ENCODE measurements around the gene KLHL29.

KLHL29 gene

DNA sequence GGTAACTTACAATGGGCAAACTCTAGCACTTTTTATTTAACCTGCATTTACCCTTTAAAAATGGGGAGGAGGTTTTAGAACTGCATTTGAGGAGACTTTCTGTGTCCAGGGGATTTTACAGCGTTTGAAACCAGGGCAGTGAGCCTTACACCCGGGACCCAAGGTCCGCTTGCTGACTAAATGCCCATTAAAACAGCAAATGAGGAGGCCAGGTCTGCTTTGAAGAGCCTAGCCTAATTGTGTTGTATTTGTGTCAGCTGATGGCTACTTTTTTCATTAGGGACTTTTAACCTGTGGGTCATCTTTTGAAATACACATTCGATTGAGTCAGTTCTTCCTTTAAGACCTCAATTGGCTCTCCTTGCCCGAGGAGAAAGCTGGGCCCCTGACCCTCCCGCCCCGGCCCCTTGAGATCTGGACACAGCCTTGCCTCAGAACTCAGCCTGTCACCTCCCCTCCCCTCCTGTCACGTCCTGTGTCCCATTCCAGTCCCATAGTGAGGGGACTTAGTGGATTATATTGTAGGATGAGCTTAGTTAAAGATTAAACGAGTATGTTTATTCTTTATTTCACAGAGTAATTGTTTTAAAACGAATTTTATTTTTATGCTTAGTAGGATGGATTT is 69.0 kb downstream of the KLHL29 start:
- TF ChIP-seq NFIC (IDR thresholded peaks at IDR 0.05): no peak
- TF ChIP-seq CEBPB (IDR thresholded peaks at IDR 0.05): no peak
- no peak for TF ChIP-seq FOXM1 (IDR thresholded peaks at IDR 0.05; ENCODE audit: borderline replicate concordance, low read depth)
- TF ChIP-seq EGR1 (IDR thresholded peaks at IDR 0.05): no peak
- TF ChIP-seq, protein P1, sequence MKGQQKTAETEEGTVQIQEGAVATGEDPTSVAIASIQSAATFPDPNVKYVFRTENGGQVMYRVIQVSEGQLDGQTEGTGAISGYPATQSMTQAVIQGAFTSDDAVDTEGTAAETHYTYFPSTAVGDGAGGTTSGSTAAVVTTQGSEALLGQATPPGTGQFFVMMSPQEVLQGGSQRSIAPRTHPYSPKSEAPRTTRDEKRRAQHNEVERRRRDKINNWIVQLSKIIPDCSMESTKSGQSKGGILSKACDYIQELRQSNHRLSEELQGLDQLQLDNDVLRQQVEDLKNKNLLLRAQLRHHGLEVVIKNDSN (IDR thresholded peaks at IDR 0.05): no peak
- TF ChIP-seq TEAD4 (IDR thresholded peaks at IDR 0.05): no peak
- TF ChIP-seq ZBTB7A (IDR thresholded peaks at IDR 0.05; ENCODE audit: low read depth): no peak
- no peak for TF ChIP-seq YY1 (IDR thresholded peaks at IDR 0.05; ENCODE audit: low read depth)
- TF ChIP-seq CREB1 (IDR thresholded peaks at IDR 0.05; ENCODE audit: low read depth): no peak
- TF ChIP-seq TCF12 (IDR thresholded peaks at IDR 0.05; ENCODE audit: low read depth): no peak
- no peak for TF ChIP-seq TAF1 (IDR thresholded peaks at IDR 0.05; ENCODE audit: low read depth)

DNA sequence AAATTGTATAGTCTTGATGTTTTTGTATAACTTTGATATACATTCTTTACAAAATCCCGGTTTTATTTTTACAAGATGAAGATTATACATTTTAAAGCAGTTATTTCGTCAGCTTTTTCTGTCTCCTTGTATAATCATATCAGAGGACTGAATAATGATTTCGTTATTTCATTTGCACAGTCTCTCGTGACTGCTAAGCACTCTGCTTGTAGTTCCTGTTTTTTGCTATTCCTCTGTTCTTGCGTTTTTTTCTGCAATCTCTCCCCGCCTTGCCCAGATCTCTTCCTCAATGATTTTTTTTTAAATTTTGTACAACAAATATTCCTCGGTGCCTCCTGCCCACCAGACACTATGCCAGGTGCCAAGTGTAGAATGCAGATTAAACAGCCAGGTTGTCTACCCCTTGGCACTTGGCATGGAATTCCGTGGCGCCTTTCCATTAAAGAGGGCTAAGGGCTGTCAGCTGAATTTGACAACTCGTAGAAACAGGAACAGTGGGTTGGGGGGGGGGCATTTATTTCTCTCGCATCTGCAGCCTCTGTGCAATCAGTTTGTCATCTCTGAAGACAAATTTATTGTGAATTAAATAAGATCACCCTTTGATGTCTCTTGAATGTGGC is 69.6 kb downstream of the KLHL29 start:
- TF ChIP-seq NFIC (IDR thresholded peaks at IDR 0.05) (no peak), CEBPB (IDR thresholded peaks at IDR 0.05) (no peak), YY1 (IDR thresholded peaks at IDR 0.05; ENCODE audit: low read depth) (no peak), CREB1 (IDR thresholded peaks at IDR 0.05; ENCODE audit: low read depth) (no peak), EGR1 (IDR thresholded peaks at IDR 0.05) (no peak), TCF12 (IDR thresholded peaks at IDR 0.05; ENCODE audit: low read depth) (no peak), ZBTB7A (IDR thresholded peaks at IDR 0.05; ENCODE audit: low read depth) (no peak), TEAD4 (IDR thresholded peaks at IDR 0.05) (no peak), EP300 (IDR thresholded peaks at IDR 0.05; ENCODE audit: borderline replicate concordance) (no peak), FOXM1 (IDR thresholded peaks at IDR 0.05; ENCODE audit: borderline replicate concordance, low read depth) (no peak), RAD21 (IDR thresholded peaks at IDR 0.05; ENCODE audit: low read depth) (no peak)
- TF ChIP-seq, protein P2, sequence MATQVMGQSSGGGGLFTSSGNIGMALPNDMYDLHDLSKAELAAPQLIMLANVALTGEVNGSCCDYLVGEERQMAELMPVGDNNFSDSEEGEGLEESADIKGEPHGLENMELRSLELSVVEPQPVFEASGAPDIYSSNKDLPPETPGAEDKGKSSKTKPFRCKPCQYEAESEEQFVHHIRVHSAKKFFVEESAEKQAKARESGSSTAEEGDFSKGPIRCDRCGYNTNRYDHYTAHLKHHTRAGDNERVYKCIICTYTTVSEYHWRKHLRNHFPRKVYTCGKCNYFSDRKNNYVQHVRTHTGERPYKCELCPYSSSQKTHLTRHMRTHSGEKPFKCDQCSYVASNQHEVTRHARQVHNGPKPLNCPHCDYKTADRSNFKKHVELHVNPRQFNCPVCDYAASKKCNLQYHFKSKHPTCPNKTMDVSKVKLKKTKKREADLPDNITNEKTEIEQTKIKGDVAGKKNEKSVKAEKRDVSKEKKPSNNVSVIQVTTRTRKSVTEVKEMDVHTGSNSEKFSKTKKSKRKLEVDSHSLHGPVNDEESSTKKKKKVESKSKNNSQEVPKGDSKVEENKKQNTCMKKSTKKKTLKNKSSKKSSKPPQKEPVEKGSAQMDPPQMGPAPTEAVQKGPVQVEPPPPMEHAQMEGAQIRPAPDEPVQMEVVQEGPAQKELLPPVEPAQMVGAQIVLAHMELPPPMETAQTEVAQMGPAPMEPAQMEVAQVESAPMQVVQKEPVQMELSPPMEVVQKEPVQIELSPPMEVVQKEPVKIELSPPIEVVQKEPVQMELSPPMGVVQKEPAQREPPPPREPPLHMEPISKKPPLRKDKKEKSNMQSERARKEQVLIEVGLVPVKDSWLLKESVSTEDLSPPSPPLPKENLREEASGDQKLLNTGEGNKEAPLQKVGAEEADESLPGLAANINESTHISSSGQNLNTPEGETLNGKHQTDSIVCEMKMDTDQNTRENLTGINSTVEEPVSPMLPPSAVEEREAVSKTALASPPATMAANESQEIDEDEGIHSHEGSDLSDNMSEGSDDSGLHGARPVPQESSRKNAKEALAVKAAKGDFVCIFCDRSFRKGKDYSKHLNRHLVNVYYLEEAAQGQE (IDR thresholded peaks at IDR 0.05; ENCODE audit: low read depth): no peak
- TF ChIP-seq, protein P3, sequence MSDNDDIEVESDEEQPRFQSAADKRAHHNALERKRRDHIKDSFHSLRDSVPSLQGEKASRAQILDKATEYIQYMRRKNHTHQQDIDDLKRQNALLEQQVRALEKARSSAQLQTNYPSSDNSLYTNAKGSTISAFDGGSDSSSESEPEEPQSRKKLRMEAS (IDR thresholded peaks at IDR 0.05): no peak

DNA sequence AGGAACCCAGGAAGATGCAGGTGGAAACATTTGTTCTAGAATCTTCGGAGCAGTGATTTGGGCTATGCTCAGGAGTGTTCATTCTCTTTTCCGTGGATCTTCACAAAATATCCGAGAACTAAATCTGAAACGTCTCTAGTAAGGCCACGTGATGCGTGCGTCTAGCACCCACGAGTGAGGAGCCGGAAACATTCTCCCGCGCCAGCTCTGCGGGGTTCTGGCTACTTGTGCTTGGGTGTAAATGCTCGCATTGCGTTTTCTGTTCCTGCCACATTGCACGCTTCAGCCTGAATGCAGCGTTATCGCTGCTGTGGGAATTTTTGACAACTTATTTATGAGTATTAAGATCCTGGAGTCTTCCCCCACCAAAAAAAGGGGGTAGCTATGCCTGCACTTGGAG is 71.4 kb downstream of the KLHL29 start:
- TF ChIP-seq ZBTB7A (IDR thresholded peaks at IDR 0.05; ENCODE audit: low read depth): no peak

DNA sequence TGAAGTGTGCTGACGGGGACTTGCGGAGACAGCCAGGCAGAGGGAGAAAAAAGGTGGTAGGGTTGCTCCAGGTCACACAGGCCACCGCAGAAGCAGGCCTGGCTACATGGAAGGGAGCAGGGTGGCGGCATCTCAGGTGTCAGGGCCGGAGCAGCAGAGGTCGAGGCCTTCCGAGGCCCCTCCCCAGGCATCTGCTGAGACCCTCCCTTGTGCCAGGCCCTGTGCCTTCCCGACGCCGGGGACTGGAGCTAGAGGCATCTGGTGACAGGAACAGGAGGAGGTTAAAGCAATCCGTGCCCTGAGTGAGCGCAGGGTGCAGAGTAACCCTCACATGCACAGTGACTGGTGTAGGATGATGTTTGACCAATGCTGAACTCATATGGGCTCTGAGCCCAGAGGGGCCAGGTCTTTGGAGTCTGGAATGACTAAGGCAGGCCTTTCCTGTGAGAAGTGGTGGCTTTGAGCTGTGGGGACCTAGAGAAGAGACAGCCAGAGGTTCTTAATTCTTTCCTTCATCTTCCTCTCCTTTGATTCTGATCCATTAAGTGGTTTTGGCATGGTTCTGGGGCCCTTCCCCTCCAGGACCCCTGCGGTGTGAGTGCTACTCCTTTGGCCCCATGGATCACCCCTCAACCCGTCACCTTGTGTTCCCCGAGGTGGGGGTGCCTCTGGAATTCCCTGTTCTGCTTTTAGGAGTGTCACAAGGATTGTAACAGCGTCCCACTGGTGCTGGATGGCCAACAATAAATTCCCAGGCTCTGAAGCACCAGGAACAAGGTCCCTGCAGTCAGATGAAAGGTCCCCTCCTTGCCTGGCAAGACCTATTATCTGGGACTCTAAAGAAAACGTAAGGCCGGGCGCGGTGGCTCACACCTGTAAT is 72.1 kb downstream of the KLHL29 start:
- TF ChIP-seq ZBTB7A (IDR thresholded peaks at IDR 0.05; ENCODE audit: low read depth) (no peak), FOXM1 (IDR thresholded peaks at IDR 0.05; ENCODE audit: borderline replicate concordance, low read depth) (no peak), NFIC (IDR thresholded peaks at IDR 0.05) (no peak), CREB1 (IDR thresholded peaks at IDR 0.05; ENCODE audit: low read depth) (no peak), RAD21 (IDR thresholded peaks at IDR 0.05; ENCODE audit: low read depth) (no peak), TCF12 (IDR thresholded peaks at IDR 0.05; ENCODE audit: low read depth) (no peak), YY1 (IDR thresholded peaks at IDR 0.05; ENCODE audit: low read depth) (no peak), EP300 (IDR thresholded peaks at IDR 0.05; ENCODE audit: borderline replicate concordance) (no peak), EGR1 (IDR thresholded peaks at IDR 0.05) (no peak)
- TF ChIP-seq, protein P2 (IDR thresholded peaks at IDR 0.05; ENCODE audit: low read depth): no peak
- TF ChIP-seq, protein P3 (IDR thresholded peaks at IDR 0.05): no peak

DNA sequence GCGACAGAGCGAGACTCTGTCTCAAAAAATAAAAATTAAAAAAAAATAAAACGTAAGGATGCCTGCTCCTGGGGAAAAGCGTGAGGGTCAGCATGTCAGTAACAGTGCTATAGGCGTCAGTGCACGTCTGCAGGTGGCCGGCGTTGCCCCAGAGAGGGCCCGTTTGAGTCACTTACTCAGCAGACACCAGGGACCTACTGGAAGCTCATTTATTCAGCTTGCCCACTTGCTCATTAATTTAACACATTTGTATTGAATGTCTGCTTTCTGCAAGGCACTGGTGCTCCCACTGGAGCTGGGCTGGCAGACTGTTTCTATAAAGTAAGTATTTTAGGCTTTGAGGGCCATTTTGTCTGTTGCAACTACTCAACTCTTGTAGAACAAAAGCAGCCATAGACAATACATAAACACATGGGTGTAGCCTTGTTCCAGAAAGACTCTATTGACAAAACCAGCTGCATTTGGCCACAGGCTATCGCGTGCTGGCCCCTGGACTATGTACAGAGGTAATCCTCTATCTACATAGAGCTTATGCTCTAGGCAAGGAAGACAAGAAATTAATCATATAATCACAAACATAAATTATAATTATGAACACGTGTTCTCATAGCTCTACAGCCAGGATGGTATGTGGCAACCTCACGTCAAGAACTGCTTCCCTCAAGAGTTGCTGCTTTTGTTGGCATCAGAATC is 73.2 kb downstream of the KLHL29 start:
- TF ChIP-seq, protein P3 (IDR thresholded peaks at IDR 0.05): no peak
- TF ChIP-seq CREB1 (IDR thresholded peaks at IDR 0.05; ENCODE audit: low read depth) (no peak), TCF12 (IDR thresholded peaks at IDR 0.05; ENCODE audit: low read depth) (no peak), NFIC (IDR thresholded peaks at IDR 0.05) (no peak), YY1 (IDR thresholded peaks at IDR 0.05; ENCODE audit: low read depth) (no peak), FOXM1 (IDR thresholded peaks at IDR 0.05; ENCODE audit: borderline replicate concordance, low read depth) (no peak), TEAD4 (IDR thresholded peaks at IDR 0.05) (no peak), ZBTB7A (IDR thresholded peaks at IDR 0.05; ENCODE audit: low read depth) (no peak), TAF1 (IDR thresholded peaks at IDR 0.05; ENCODE audit: low read depth) (no peak), EGR1 (IDR thresholded peaks at IDR 0.05) (no peak), CEBPB (IDR thresholded peaks at IDR 0.05) (no peak), EP300 (IDR thresholded peaks at IDR 0.05; ENCODE audit: borderline replicate concordance) (no peak)
- TF ChIP-seq, protein P1 (IDR thresholded peaks at IDR 0.05): no peak
- TF ChIP-seq, protein P2 (IDR thresholded peaks at IDR 0.05; ENCODE audit: low read depth): no peak

All from Ishikawa (cell line).